CD4-positive, alpha-beta T cell treated with Interferon alpha-2 for 1 hour (primary cell): ENCODE data around the gene HOTAIR.

Experiments
- DNase-seq, 2 donors: peaks; one replicate each; pipeline ENCODE4 v3.0.0-alpha.2; 2020 to 2022

Gene HOTAIR

GRCh38 chr12:53998110-53998899 is 23.6 kb upstream of the HOTAIR start:
- no peak for DNase-seq

- no peak for DNase-seq
Observed at GRCh38 chr12:53997204-53998109, 22.7 kb upstream of the HOTAIR start.

DNA sequence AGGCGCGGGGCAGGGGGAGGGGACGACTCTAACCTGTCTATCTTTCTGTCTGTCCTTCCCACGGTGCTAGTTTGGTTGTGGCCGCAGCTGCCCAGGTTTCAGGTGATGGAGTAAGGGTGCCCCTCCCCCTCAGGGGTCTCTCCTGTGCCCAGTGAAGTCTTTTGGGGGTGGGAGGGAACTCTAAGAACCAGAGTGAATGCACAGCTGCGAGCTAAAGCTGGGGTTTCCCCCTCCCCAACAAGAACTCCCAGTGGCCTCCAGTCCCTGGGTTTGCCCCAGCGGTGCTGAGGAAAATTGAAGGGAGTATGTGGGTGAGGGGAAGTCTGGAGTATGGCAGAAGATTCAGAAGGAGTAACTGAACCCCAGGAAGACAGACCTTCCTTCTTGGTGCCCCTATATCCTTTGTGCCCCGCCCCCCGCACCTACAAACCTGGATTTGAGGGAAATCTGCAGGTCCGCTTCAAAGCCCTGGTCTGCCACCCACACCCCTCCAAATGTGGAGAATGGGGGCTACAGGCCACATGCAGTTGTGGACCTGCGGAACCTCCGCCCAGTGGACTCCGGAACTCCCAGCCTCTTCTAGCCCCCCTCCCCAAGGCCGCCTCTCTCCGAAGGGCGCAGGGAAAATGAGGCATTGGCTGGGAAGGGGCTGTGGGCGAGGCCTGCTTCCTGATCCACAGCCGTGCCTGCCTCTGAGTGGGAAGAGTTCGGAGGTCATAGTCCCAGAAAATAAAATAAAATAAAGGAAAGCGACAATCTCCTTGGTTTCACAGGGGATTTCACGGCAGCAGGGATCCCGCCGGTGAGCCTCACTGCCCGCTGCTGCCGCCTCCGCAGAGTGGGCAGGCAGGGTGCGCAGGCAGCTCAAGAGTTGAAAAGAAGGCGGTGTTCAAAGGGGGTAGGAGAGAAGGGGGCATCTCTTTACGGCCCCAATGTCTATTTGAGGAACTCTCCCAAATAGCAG is 21.8 kb upstream of the HOTAIR start:
- no peak for DNase-seq

- DNase-seq: no peak
Observed at GRCh38 chr12:53995378-53996239, 20.9 kb upstream of the HOTAIR start.

DNA sequence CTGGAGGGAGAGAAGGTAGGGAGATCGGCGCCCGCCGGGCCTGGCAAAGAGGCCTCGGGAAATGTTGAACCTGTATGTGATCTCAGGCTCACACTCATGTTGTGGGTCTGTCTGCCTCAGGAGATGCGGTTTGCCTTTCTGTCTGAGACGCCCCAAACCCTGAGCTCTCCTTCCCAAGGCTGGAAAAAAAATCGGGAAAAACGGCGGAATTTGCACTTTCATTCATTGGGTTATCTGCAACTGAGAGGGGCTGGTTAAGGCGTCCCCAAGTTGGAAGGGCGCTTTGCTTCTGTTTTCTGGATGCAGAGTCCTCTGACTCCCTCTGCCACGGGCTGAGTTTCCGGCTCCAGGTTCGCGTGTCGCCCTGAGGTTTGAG is 20.2 kb upstream of the HOTAIR start:
- DNase-seq: no peak

DNA sequence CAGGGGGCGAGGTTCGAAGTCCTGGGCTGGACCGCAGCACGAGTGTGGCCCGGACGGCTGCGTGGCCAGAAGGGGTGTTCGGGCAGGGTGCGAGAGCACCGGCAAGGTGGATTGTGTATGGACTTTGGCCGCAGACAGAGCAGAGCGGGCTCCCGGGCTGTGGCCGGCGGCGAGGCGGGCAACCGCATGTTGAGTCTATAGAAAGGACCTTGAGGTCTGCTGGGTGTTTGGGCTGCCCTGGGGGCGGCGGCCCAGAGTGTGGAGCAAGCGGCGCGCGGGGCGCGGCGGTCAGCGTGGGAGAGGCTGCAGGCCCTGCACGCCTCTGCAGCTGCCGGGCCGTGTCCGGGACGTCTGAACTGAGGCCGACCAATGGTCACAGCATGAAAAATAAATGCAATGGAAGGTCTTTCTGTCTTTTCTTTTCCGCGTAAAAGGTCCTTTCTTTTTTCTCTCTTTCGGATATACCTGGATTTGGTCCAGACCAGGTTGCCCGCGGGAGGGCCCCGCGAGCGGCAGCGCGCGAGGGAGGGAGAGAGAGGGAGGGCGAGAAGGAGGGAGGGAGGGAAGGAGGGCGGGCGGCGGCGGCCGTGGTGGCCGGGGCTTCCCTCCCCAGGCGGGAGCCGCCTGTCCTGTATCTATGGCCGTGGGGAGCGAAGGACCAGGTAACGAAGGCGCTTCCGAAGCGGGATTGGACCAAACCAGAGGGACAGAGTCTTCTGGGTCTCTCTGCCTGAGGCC is 19.7 kb upstream of the HOTAIR start:
- DNase-seq: no peak

DNA sequence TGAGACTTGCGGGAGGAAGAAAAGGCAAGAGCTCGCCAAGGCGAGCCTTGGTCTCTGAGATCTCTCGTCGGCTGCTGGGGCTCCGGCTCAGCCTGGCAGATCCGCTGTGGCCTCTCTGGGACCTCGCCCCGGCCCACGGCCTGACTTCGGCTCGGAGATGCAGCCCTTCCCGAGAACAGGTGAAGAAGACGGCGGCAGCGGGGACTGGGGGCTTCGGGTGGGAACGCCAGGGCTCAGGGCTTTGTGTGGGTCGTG is 19.2 kb upstream of the HOTAIR start:
- no peak for DNase-seq

DNA sequence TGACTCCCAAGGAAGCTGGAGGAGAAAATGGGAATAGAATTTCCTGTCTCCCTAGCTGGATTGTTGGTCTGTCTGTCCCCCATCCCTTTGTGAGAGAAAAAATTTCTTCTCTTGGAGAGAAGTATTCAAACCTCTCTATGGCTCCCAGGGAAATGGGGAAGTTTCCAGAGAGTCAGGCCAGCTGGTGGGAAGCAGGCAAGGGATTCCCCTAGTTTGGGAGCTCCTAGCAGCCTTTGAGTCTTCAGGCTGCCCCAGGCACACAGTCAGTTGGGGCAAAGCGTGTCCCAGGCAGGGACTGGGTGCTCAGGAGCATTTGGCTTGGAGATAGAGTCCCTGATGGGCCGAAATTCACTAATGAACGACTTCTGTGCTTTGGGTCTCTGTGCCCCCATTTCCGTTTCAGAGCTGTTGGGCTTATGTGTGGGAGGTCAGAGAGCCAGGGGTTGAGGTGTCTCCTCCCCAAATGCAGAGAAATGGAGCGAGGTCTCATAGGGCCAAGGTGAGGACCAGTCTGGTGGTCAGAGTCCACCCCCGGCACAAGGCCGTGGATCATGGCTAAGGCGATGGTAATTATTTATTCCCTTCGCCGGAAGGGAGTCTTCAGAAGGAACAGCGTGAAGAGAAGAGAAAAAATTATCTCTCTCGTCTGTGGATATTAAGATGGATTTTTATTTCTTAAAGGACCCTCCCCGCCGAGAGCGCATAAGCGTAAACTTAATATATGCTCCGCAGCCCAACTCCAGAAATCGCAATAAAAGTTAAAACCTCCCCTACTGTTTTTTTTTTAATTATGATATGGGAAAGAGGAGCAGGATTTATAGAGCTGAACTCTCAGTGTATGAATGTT is 18.6 kb upstream of the HOTAIR start:
- no peak for DNase-seq

- no peak for DNase-seq
Observed at GRCh38 chr12:53992377-53992889, 17.7 kb upstream of the HOTAIR start.

DNA sequence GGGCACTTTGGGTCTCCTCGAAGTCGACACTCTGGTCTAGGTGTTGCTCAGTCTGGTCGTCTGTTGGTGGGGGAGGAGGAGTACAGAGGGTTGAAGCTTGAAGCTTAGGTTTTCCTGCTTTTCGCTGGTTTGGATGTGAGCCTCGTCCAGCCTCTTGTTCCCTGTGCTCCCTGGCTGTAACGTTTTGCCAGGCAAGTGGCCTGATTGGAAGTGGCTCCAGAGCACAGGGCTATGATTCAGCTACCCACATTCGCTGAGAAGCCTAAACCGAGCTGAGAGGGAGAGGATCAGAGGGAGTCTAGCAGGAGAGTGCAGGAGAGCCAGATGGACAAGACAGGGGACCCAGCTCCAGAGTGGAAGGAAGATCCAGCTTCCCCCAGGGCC is 16.3 kb upstream of the HOTAIR start:
- no peak for DNase-seq

DNA sequence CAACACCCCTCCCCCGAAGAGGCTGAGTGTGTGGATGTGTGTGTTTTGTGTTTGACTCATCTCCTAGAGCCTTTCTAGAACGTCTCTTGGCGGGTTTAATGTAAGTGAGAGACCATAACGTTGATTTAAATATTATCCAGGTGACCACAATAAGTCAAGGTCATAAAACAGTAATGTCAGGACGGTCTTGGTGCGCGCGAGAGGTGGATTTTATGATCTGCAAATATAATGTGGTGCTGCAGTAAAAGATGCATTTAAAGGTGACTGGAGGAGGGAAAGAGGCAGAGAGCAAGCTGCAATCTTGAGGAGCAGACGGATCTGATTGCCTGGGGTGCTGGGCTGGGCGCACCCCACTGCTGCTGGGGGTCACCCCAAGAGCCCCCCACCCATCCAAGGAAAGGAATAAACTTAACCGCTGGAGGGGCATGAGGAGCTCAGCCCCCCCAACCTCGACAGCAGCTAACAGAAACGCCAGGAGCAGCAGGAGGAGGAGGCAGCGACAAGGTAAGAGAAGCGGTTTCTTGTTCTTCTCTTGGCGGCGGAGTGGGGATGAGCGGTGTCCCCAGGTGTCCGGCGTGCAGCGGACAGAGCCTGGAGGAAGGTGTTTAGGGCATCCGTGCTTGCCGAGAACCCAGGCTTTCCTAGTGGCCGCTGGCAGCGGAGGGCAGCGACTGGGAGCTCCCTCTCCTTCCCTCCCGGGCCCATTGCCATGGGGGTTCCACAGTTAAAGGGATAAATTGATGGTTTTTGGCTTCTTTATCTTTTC is 15.7 kb upstream of the HOTAIR start:
- no peak for DNase-seq

DNA sequence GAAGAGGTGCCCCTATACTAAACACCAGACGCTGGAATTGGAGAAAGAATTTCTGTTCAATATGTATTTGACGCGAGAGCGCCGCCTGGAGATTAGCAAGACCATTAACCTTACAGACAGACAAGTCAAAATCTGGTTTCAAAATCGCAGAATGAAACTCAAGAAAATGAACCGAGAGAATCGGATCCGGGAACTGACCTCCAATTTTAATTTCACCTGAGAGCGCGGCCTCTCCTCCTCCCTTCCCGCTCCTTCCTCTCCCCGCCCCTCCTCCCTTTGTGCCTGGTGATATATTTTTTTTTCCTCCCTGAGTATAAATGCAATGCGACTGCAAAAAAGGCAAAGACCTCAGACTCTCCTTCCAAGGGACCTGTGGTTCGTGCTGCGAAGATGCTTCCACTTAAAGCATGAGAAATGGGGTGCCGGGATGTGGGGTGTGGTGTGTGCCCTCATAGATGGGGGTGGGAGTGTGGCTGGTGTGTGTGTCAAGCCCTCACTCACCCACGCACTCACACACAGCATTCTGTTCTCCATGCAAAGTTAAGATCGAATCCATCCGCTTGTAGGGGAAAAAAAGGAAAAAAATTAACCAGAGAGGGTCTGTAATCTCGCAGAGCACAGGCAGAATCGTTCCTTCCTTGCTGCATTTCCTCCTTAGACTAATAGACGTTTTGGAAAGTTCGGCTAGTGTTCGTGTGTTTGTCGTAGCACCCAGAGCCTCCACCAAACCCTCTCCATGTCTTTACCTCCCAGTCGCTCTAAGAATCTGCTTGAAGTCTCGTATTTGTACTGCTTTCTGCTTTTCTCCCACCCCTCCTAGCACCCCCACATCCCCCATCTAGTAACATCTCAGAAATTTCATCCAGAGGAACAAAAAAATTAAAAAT is 14.7 kb upstream of the HOTAIR start:
- peak; percentile 23 to 45 for DNase-seq

GRCh38 chr12:53988541-53989226 is 13.9 kb upstream of the HOTAIR start:
- DNase-seq: no peak

DNA sequence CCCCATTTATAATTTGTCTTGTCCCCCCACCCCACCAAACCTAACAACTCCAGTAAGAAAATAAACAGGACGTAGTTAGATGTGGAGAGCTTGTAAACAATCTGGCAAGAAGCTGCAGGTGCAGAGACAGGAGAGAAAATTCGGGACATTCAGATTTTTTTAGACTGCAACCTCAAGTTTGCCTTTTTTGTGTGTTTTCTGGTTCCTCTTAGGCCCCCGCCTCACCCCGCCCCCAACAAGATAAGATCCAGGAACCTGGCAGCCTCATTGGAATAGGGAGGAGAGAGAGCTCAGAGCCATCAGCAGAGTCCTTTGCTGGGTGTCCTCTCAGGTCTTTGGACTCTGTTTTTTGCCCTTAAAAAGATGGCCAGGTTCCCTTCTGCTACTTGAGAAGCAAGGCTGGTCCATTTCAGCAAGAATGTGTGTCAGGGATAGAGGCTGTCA is 13.1 kb upstream of the HOTAIR start:
- DNase-seq: no peak

- DNase-seq: no peak
Observed at GRCh38 chr12:53986686-53987483, 12.1 kb upstream of the HOTAIR start.

- no peak for DNase-seq
Observed at GRCh38 chr12:53985994-53986685, 11.4 kb upstream of the HOTAIR start.
